ENCODE data around the gene PDE8B.

The PDE8B gene

DNA sequence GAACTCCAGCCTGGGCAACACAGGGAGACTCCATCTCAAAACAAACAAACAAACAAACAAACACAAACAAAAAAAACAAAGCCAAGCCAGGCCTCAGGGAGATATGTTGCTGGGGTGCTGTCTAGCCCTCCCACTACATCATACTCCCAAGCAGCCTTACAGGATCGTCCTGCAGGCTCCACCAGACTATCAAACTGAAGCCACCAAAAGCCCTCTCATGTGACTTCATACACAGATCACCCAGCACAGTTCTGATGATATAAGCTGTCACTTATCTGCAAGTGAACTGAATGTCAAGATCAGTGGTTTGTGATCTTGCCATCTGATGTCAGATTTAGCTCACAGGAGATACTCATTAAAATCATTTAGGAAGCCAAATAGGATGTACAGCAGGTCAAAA is 238.4 kb downstream of the PDE8B start:
- no peak for DNase-seq (ENCODE audit: low spot score)
- H3K4me2 ChIP-seq (ENCODE audit: insufficient read depth, low read length, poor library complexity, severe bottlenecking) = no peak overlapping the region
- no peak overlapping the region for H2AFZ ChIP-seq (ENCODE audit: low read length)
- no peaks in the 10 kb centered on the region for H3K79me1 ChIP-seq (ENCODE audit: low read depth, low read length)
- H3K4ac ChIP-seq (ENCODE audit: low read length) = no peak overlapping the region
- H3K4me1 ChIP-seq (ENCODE audit: control insufficient read depth in 2 of 2, insufficient read depth in 1 of 2, low read depth in 1 of 2, low read length in 2 of 2) = no peaks in the 10 kb centered on the region
- H3K18ac ChIP-seq (ENCODE audit: low read length) = no peak overlapping the region
- H3K27me3 ChIP-seq (ENCODE audit: control insufficient read depth in 3 of 3, insufficient read depth in 3 of 3, low read depth in 1 of 3, low read length in 3 of 3) = no peaks in the 10 kb centered on the region
- no peak overlapping the region for H2AK5ac ChIP-seq (ENCODE audit: low read depth, low read length)
- H3K9me3 ChIP-seq (replicated peaks in 1 of 2; ENCODE audit: control insufficient read depth in 2 of 2, insufficient read depth in 1 of 2, low read depth in 1 of 2, low read length in 2 of 2) = peaks cover 0 to 7% of the 10 kb centered on the region in 2 donors
- H2BK5ac ChIP-seq (ENCODE audit: low read length) = no peak overlapping the region
- no CpG with 5 or more reads among the region's 1 CpG for WGBS, 2 donors (ENCODE audit: extremely low coverage in 2 of 2, insufficient read length in 2 of 2, insufficient replicate concordance in 1 of 2)
- H3K4me3 ChIP-seq (ENCODE audit: low read length in 2 of 2) = no peak overlapping the region
- no peak overlapping the region for H4K8ac ChIP-seq (ENCODE audit: low read depth, low read length)
- H2BK12ac ChIP-seq (ENCODE audit: low read length) = no peak overlapping the region
- H3K27ac ChIP-seq (replicated peaks; ENCODE audit: low read length) = no peak overlapping the region
- H3K9ac ChIP-seq (ENCODE audit: low read depth, low read length, poor library complexity) = no peak overlapping the region
- no peak overlapping the region for H3K14ac ChIP-seq (ENCODE audit: low read length)
- H3K36me3 ChIP-seq (replicated peaks in 1 of 2; ENCODE audit: control insufficient read depth in 2 of 2, insufficient read depth in 2 of 2, low read length in 2 of 2) = peaks cover 9 to 33% of the 10 kb centered on the region in 2 donors
- no peak overlapping the region for H2BK120ac ChIP-seq (ENCODE audit: low read depth, low read length)
- no peak overlapping the region for H3K23ac ChIP-seq (ENCODE audit: low read depth, low read length, poor library complexity)
- no peak overlapping the region for H2BK15ac ChIP-seq (ENCODE audit: low read length)
- no peak overlapping the region for H4K91ac ChIP-seq (ENCODE audit: low read depth, low read length, poor library complexity)

DNA sequence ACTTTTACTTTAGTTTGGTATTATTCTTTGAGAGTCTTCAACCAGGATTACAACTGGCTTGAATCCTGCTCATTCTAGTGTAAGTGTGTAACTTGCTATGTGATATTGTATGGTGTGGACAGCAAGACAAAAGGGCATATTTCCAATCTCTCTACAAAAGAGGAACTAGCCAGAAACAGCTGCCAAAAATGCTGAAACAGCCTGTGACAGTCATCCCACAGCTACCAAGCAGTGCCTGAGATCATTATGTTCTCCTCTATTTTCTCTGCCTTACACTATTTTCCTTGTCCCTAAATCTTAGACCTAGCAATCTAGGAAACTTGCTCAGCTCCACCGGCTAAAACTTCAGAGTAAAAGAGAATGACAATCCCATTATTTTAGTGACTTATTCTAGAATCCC is 238.8 kb downstream of the PDE8B start:
- H3K27me3 ChIP-seq (ENCODE audit: control insufficient read depth in 3 of 3, insufficient read depth in 3 of 3, low read depth in 1 of 3, low read length in 3 of 3) = no peaks in the 10 kb centered on the region
- no peak overlapping the region for H3K27ac ChIP-seq (replicated peaks; ENCODE audit: low read length)
- no peak overlapping the region for H2BK5ac ChIP-seq (ENCODE audit: low read length)
- no peak overlapping the region for H4K91ac ChIP-seq (ENCODE audit: low read depth, low read length, poor library complexity)
- no peak overlapping the region for H3K9ac ChIP-seq (ENCODE audit: low read depth, low read length, poor library complexity)
- WGBS, 2 donors (ENCODE audit: extremely low coverage in 2 of 2, insufficient read length in 2 of 2, insufficient replicate concordance in 1 of 2) = no CpG with 5 or more reads among the region's 1 CpG
- H3K79me1 ChIP-seq (ENCODE audit: low read depth, low read length) = no peaks in the 10 kb centered on the region
- no peak overlapping the region for H2BK15ac ChIP-seq (ENCODE audit: low read length)
- DNase-seq (ENCODE audit: low spot score) = no peak
- no peak overlapping the region for H3K23ac ChIP-seq (ENCODE audit: low read depth, low read length, poor library complexity)
- H3K4me3 ChIP-seq (ENCODE audit: low read length in 2 of 2) = no peak overlapping the region
- H3K14ac ChIP-seq (ENCODE audit: low read length) = no peak overlapping the region
- no peak overlapping the region for H3K4ac ChIP-seq (ENCODE audit: low read length)
- no peak overlapping the region for H4K8ac ChIP-seq (ENCODE audit: low read depth, low read length)
- peaks cover 9 to 31% of the 10 kb centered on the region in 2 donors for H3K36me3 ChIP-seq (replicated peaks in 1 of 2; ENCODE audit: control insufficient read depth in 2 of 2, insufficient read depth in 2 of 2, low read length in 2 of 2)
- no peak overlapping the region for H2BK12ac ChIP-seq (ENCODE audit: low read length)
- H2BK120ac ChIP-seq (ENCODE audit: low read depth, low read length) = no peak overlapping the region
- no peak overlapping the region for H2AK5ac ChIP-seq (ENCODE audit: low read depth, low read length)
- no peak overlapping the region for H3K4me2 ChIP-seq (ENCODE audit: insufficient read depth, low read length, poor library complexity, severe bottlenecking)
- H2AFZ ChIP-seq (ENCODE audit: low read length) = no peak overlapping the region
- H3K9me3 ChIP-seq (replicated peaks in 1 of 2; ENCODE audit: control insufficient read depth in 2 of 2, insufficient read depth in 1 of 2, low read depth in 1 of 2, low read length in 2 of 2) = peaks cover 0 to 7% of the 10 kb centered on the region in 2 donors
- no peaks in the 10 kb centered on the region for H3K4me1 ChIP-seq (ENCODE audit: control insufficient read depth in 2 of 2, insufficient read depth in 1 of 2, low read depth in 1 of 2, low read length in 2 of 2)
- H3K18ac ChIP-seq (ENCODE audit: low read length) = no peak overlapping the region

DNA sequence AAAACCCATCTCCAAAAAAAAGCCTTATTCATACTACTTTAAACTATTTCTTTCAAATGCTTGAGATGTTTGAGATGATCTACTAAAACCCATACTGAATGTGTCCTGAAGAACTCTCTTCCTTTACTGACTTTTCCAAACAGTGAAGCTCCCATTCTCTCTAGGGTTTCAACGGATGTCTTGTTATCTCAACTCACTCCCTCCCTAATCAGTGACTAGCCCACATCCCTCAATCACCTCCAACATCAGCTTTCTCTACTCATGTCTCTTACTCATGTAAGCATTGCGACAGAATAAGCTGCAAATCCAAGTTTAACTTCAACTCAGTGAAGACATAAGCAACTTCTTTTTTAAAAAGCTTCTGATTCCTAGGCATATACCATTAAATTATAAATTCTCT is 239.5 kb downstream of the PDE8B start:
- H3K27me3 ChIP-seq (ENCODE audit: control insufficient read depth in 3 of 3, insufficient read depth in 3 of 3, low read depth in 1 of 3, low read length in 3 of 3) = no peaks in the 10 kb centered on the region
- no peaks in the 10 kb centered on the region for H3K79me1 ChIP-seq (ENCODE audit: low read depth, low read length)
- H3K4me3 ChIP-seq (ENCODE audit: low read length in 2 of 2) = no peak overlapping the region
- H2BK12ac ChIP-seq (ENCODE audit: low read length) = no peak overlapping the region
- no peak for DNase-seq (ENCODE audit: low spot score)
- peaks cover 0 to 7% of the 10 kb centered on the region in 2 donors for H3K9me3 ChIP-seq (replicated peaks in 1 of 2; ENCODE audit: control insufficient read depth in 2 of 2, insufficient read depth in 1 of 2, low read depth in 1 of 2, low read length in 2 of 2)
- H3K4me2 ChIP-seq (ENCODE audit: insufficient read depth, low read length, poor library complexity, severe bottlenecking) = no peak overlapping the region
- no peak overlapping the region for H2BK120ac ChIP-seq (ENCODE audit: low read depth, low read length)
- H2AFZ ChIP-seq (ENCODE audit: low read length) = no peak overlapping the region
- H3K9ac ChIP-seq (ENCODE audit: low read depth, low read length, poor library complexity) = no peak overlapping the region
- no peak overlapping the region for H4K91ac ChIP-seq (ENCODE audit: low read depth, low read length, poor library complexity)
- no peak overlapping the region for H2BK5ac ChIP-seq (ENCODE audit: low read length)
- H2BK15ac ChIP-seq (ENCODE audit: low read length) = no peak overlapping the region
- H2AK5ac ChIP-seq (ENCODE audit: low read depth, low read length) = no peak overlapping the region
- no CpG with 5 or more reads among the region's 2 CpGs for WGBS, 2 donors (ENCODE audit: extremely low coverage in 2 of 2, insufficient read length in 2 of 2, insufficient replicate concordance in 1 of 2)
- H3K18ac ChIP-seq (ENCODE audit: low read length) = no peak overlapping the region
- no peak overlapping the region for H3K4ac ChIP-seq (ENCODE audit: low read length)
- H3K27ac ChIP-seq (replicated peaks; ENCODE audit: low read length) = no peak overlapping the region
- H3K36me3 ChIP-seq (replicated peaks in 1 of 2; ENCODE audit: control insufficient read depth in 2 of 2, insufficient read depth in 2 of 2, low read length in 2 of 2) = peaks cover 9 to 32% of the 10 kb centered on the region in 2 donors
- no peaks in the 10 kb centered on the region for H3K4me1 ChIP-seq (ENCODE audit: control insufficient read depth in 2 of 2, insufficient read depth in 1 of 2, low read depth in 1 of 2, low read length in 2 of 2)
- H3K23ac ChIP-seq (ENCODE audit: low read depth, low read length, poor library complexity) = no peak overlapping the region
- no peak overlapping the region for H3K14ac ChIP-seq (ENCODE audit: low read length)
- H4K8ac ChIP-seq (ENCODE audit: low read depth, low read length) = no peak overlapping the region

DNA sequence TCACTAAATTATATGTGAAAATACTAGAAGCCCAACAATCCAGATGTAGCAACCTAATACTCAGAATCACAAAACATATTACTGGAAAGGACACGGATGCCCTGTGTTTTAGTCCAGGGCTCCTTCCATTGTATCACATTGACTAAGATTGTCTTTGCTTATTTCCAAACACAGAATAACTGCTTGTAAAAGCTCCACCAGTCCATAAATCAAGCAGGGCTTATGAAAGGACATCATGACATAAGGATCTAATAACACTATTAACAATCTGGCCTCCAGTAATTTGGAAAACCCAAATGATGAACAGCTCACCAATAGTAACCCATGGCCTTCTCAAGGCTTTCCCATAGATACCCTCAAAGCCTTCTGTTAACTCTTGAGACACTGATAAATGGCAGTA is 241.9 kb downstream of the PDE8B start:
- no peak overlapping the region for H3K18ac ChIP-seq (ENCODE audit: low read length)
- H3K36me3 ChIP-seq (replicated peaks in 1 of 2; ENCODE audit: control insufficient read depth in 2 of 2, insufficient read depth in 2 of 2, low read length in 2 of 2) = peaks cover 9 to 30% of the 10 kb centered on the region in 2 donors
- no peak overlapping the region for H2BK12ac ChIP-seq (ENCODE audit: low read length)
- H3K9me3 ChIP-seq (replicated peaks in 1 of 2; ENCODE audit: control insufficient read depth in 2 of 2, insufficient read depth in 1 of 2, low read depth in 1 of 2, low read length in 2 of 2) = peaks cover 0 to 3% of the 10 kb centered on the region in 2 donors
- no peaks in the 10 kb centered on the region for H3K27me3 ChIP-seq (ENCODE audit: control insufficient read depth in 3 of 3, insufficient read depth in 3 of 3, low read depth in 1 of 3, low read length in 3 of 3)
- H2BK15ac ChIP-seq (ENCODE audit: low read length) = no peak overlapping the region
- no peak overlapping the region for H4K8ac ChIP-seq (ENCODE audit: low read depth, low read length)
- no peak overlapping the region for H3K23ac ChIP-seq (ENCODE audit: low read depth, low read length, poor library complexity)
- H3K4me3 ChIP-seq (ENCODE audit: low read length in 2 of 2) = no peak overlapping the region
- H3K79me1 ChIP-seq (ENCODE audit: low read depth, low read length) = no peaks in the 10 kb centered on the region
- H3K9ac ChIP-seq (ENCODE audit: low read depth, low read length, poor library complexity) = no peak overlapping the region
- no peak overlapping the region for H2AK5ac ChIP-seq (ENCODE audit: low read depth, low read length)
- H2BK5ac ChIP-seq (ENCODE audit: low read length) = no peak overlapping the region
- no peaks in the 10 kb centered on the region for H3K4me1 ChIP-seq (ENCODE audit: control insufficient read depth in 2 of 2, insufficient read depth in 1 of 2, low read depth in 1 of 2, low read length in 2 of 2)
- no peak overlapping the region for H3K14ac ChIP-seq (ENCODE audit: low read length)
- no peak overlapping the region for H2AFZ ChIP-seq (ENCODE audit: low read length)
- H2BK120ac ChIP-seq (ENCODE audit: low read depth, low read length) = no peak overlapping the region
- no peak overlapping the region for H3K4me2 ChIP-seq (ENCODE audit: insufficient read depth, low read length, poor library complexity, severe bottlenecking)
- H3K27ac ChIP-seq (replicated peaks; ENCODE audit: low read length) = no peak overlapping the region
- no peak overlapping the region for H3K4ac ChIP-seq (ENCODE audit: low read length)
- no peak for DNase-seq (ENCODE audit: low spot score)
- WGBS, 2 donors (ENCODE audit: extremely low coverage in 2 of 2, insufficient read length in 2 of 2, insufficient replicate concordance in 1 of 2) = no CpG with 5 or more reads among the region's 1 CpG
- no peak overlapping the region for H4K91ac ChIP-seq (ENCODE audit: low read depth, low read length, poor library complexity)
